ENCODE measurements around the gene DISC1. TPM values are rescaled to one million over a fixed set of nuclear protein-coding genes. Genes with fewer than 3 reads are reported as not detected.
"Not testable (repeated sequence)": the region's sequence is repeated elsewhere in the genome, so short reads cannot be mapped to it uniquely, and the experiment has no call there.

The DISC1 gene
- total RNA-seq, 2 donors from 2014 or later, result 2.9 to 5.8 TPM

- Mint-ChIP-seq H3K4me3 (no peak overlapping the region), H3K4me1 (ENCODE audit: low read depth) (no peaks in the 10 kb centered on the region), H3K36me3 (ENCODE audit: insufficient read depth in 2 of 2) (no peaks in the 10 kb centered on the region), H3K9me3 (peaks cover 0 to 1% of the 10 kb centered on the region in 2 donors), H3K27me3 (ENCODE audit: low read depth) (no peaks in the 10 kb centered on the region), H3K27ac (no peak overlapping the region)
- ATAC-seq (replicated peaks in 1 of 2) (no peak), DNase-seq (no peak)
Observed at GRCh38 chr1:231936983-231937775, 310.6 kb downstream of the DISC1 start.

- no peaks in the 10 kb centered on the region for H3K4me1 Mint-ChIP-seq (ENCODE audit: low read depth)
- ATAC-seq (replicated peaks in 1 of 2) (no peak), DNase-seq (no peak)
- no peak overlapping the region for H3K27ac Mint-ChIP-seq
- no peak overlapping the region for H3K4me3 Mint-ChIP-seq
- H3K27me3 Mint-ChIP-seq (ENCODE audit: low read depth), result no peaks in the 10 kb centered on the region
- H3K36me3 Mint-ChIP-seq (ENCODE audit: insufficient read depth in 2 of 2), result no peaks in the 10 kb centered on the region
- peaks cover 1 to 2% of the 10 kb centered on the region in 2 donors for H3K9me3 Mint-ChIP-seq
Observed at GRCh38 chr1:231938211-231938610, 311.6 kb downstream of the DISC1 start.

GRCh38 chr1:231938711-231939110 is 312.1 kb downstream of the DISC1 start:
- H3K27ac Mint-ChIP-seq, result no peak overlapping the region
- H3K4me1 Mint-ChIP-seq (ENCODE audit: low read depth), result no peaks in the 10 kb centered on the region
- no peaks in the 10 kb centered on the region for H3K36me3 Mint-ChIP-seq (ENCODE audit: insufficient read depth in 2 of 2)
- H3K4me3 Mint-ChIP-seq, result no peak overlapping the region
- no peak for DNase-seq
- peaks cover 0 to 2% of the 10 kb centered on the region in 2 donors for H3K9me3 Mint-ChIP-seq
- no peak for ATAC-seq (replicated peaks in 1 of 2)
- H3K27me3 Mint-ChIP-seq (ENCODE audit: low read depth), result no peaks in the 10 kb centered on the region

- H3K27me3 Mint-ChIP-seq (ENCODE audit: low read depth), result no peaks in the 10 kb centered on the region
- no peak for ATAC-seq (replicated peaks in 1 of 2)
- H3K4me1 Mint-ChIP-seq (ENCODE audit: low read depth), result no peaks in the 10 kb centered on the region
- DNase-seq, result no peak
- H3K4me3 Mint-ChIP-seq, result no peak overlapping the region
- H3K36me3 Mint-ChIP-seq (ENCODE audit: insufficient read depth in 2 of 2), result no peaks in the 10 kb centered on the region
- peaks cover 0 to 2% of the 10 kb centered on the region in 2 donors for H3K9me3 Mint-ChIP-seq
- H3K27ac Mint-ChIP-seq, result no peak overlapping the region
Observed at GRCh38 chr1:231939118-231939517, 312.5 kb downstream of the DISC1 start.

- DNase-seq, result no peak
- Mint-ChIP-seq H3K9me3 (peaks cover 0 to 2% of the 10 kb centered on the region in 2 donors), H3K4me3 (no peak overlapping the region), H3K36me3 (ENCODE audit: insufficient read depth in 2 of 2) (peaks cover under 1 to 3% of the 10 kb centered on the region in 2 donors), H3K27ac (no peak overlapping the region), H3K4me1 (ENCODE audit: low read depth) (no peaks in the 10 kb centered on the region), H3K27me3 (ENCODE audit: low read depth) (no peaks in the 10 kb centered on the region)
- ATAC-seq (replicated peaks in 1 of 2), result no peak
Observed at GRCh38 chr1:231940116-231940515, 313.5 kb downstream of the DISC1 start.

GRCh38 chr1:231940701-231941100 is 314.1 kb downstream of the DISC1 start:
- no peak overlapping the region for H3K27ac Mint-ChIP-seq
- no peaks in the 10 kb centered on the region for H3K27me3 Mint-ChIP-seq (ENCODE audit: low read depth)
- no peaks in the 10 kb centered on the region for H3K4me1 Mint-ChIP-seq (ENCODE audit: low read depth)
- DNase-seq (no peak), ATAC-seq (replicated peaks in 1 of 2) (no peak)
- H3K4me3 Mint-ChIP-seq, result no peak overlapping the region
- H3K9me3 Mint-ChIP-seq, result peaks cover 2% of the 10 kb centered on the region in 2 donors
- H3K36me3 Mint-ChIP-seq (ENCODE audit: insufficient read depth in 2 of 2), result peaks cover 2 to 5% of the 10 kb centered on the region in 2 donors

- peaks cover 2 to 8% of the 10 kb centered on the region in 2 donors for H3K9me3 Mint-ChIP-seq
- ATAC-seq (replicated peaks in 1 of 2) (no peak), DNase-seq (no peak)
- no peaks in the 10 kb centered on the region for H3K27me3 Mint-ChIP-seq (ENCODE audit: low read depth)
- no peaks in the 10 kb centered on the region for H3K4me1 Mint-ChIP-seq (ENCODE audit: low read depth)
- no peak overlapping the region for H3K4me3 Mint-ChIP-seq
- peaks cover 2 to 11% of the 10 kb centered on the region in 2 donors for H3K36me3 Mint-ChIP-seq (ENCODE audit: insufficient read depth in 2 of 2)
- no peak overlapping the region for H3K27ac Mint-ChIP-seq
Observed at GRCh38 chr1:231943084-231943483, 316.5 kb downstream of the DISC1 start.

- not testable (repeated sequence) for H3K4me3 Mint-ChIP-seq; H3K4me1 Mint-ChIP-seq (ENCODE audit: low read depth); H3K27ac Mint-ChIP-seq; ATAC-seq (replicated peaks in 1 of 2); H3K9me3 Mint-ChIP-seq; DNase-seq; H3K27me3 Mint-ChIP-seq (ENCODE audit: low read depth)
- peaks cover 2 to 11% of the 10 kb centered on the region in 2 donors for H3K36me3 Mint-ChIP-seq (ENCODE audit: insufficient read depth in 2 of 2)
Observed at GRCh38 chr1:231948102-231948501, 321.5 kb downstream of the DISC1 start.

- H3K36me3 Mint-ChIP-seq (ENCODE audit: insufficient read depth in 2 of 2), result peaks cover 2 to 11% of the 10 kb centered on the region in 2 donors
- H3K27me3 Mint-ChIP-seq (ENCODE audit: low read depth), result no peaks in the 10 kb centered on the region
- no peak for DNase-seq
Observed at GRCh38 chr1:231949277-231950091, 322.9 kb downstream of the DISC1 start.

GRCh38 chr1:231950331-231951128 is 323.9 kb downstream of the DISC1 start:
- Mint-ChIP-seq H3K27me3 (ENCODE audit: low read depth) (no peaks in the 10 kb centered on the region), H3K9me3 (peaks cover under 1 to 7% of the 10 kb centered on the region in 2 donors), H3K4me3 (no peak overlapping the region), H3K27ac (no peak overlapping the region), H3K36me3 (ENCODE audit: insufficient read depth in 2 of 2) (peaks cover 0 to 6% of the 10 kb centered on the region in 2 donors), H3K4me1 (ENCODE audit: low read depth) (no peaks in the 10 kb centered on the region)
- ATAC-seq (replicated peaks in 1 of 2) (no peak), DNase-seq (no peak)

More at GRCh38 chr1:231949277-231950091, 322.9 kb downstream of the DISC1 start:
- no peaks in the 10 kb centered on the region for H3K4me1 Mint-ChIP-seq (ENCODE audit: low read depth)
- H3K4me3 Mint-ChIP-seq, result no peak overlapping the region
- H3K27ac Mint-ChIP-seq, result no peak overlapping the region
- H3K9me3 Mint-ChIP-seq, result peaks cover 2 to 7% of the 10 kb centered on the region in 2 donors
- ATAC-seq (replicated peaks in 1 of 2), result no peak

- Mint-ChIP-seq H3K27me3 (ENCODE audit: low read depth) (no peaks in the 10 kb centered on the region), H3K36me3 (ENCODE audit: insufficient read depth in 2 of 2) (peaks cover 0 to 8% of the 10 kb centered on the region in 2 donors), H3K9me3 (peaks cover 0 to 7% of the 10 kb centered on the region in 2 donors), H3K27ac (no peak overlapping the region), H3K4me3 (no peak overlapping the region), H3K4me1 (ENCODE audit: low read depth) (no peaks in the 10 kb centered on the region)
- DNase-seq (no peak), ATAC-seq (replicated peaks in 1 of 2) (peak; percentile 27 to 33)
Observed at GRCh38 chr1:231951374-231951773, 324.8 kb downstream of the DISC1 start.

GRCh38 chr1:231952154-231952553 is 325.6 kb downstream of the DISC1 start:
- H3K36me3 Mint-ChIP-seq (ENCODE audit: insufficient read depth in 2 of 2), result peaks cover 0 to 3% of the 10 kb centered on the region in 2 donors
- ATAC-seq (replicated peaks in 1 of 2) (no peak), DNase-seq (no peak)
- H3K27ac Mint-ChIP-seq, result no peak overlapping the region
- no peaks in the 10 kb centered on the region for H3K27me3 Mint-ChIP-seq (ENCODE audit: low read depth)
- H3K4me1 Mint-ChIP-seq (ENCODE audit: low read depth), result no peaks in the 10 kb centered on the region
- no peak overlapping the region for H3K4me3 Mint-ChIP-seq
- peaks cover 0 to 3% of the 10 kb centered on the region in 2 donors for H3K9me3 Mint-ChIP-seq
